Endothelial cell of umbilical vein (primary cell): ENCODE results near the gene SLC6A2. TPM values are rescaled to one million over a fixed set of nuclear protein-coding genes. Genes with fewer than 3 reads are reported as not detected.

Source experiments
- BruUV-seq: library from RNA; stranded (reverse); fragments of 400-500 nt; replicated peaks from 2 replicates; lab custom pipeline; 2021; lab: Mats Ljungman, UMichigan
- CTCF ChIA-PET: fragments of 300-600, 350-600 bp; sonication (Branson Sonifier 250); formaldehyde crosslinking; loops from one replicate; lab custom pipeline; 2021; ENCODE audit warnings: antibody characterized with exemption, inconsistent platforms; lab: Charles Lee
- POLR2A ChIA-PET: fragments of 300-600, 350-600 bp; sonication (Branson Sonifier 250); formaldehyde crosslinking; loops from one replicate; lab custom pipeline; 2021; ENCODE audit warnings: antibody characterized with exemption, inconsistent platforms; lab: Charles Lee
- DNase-seq: peaks from one replicate; pipeline ENCODE4 v3.0.0-alpha.2; 2011; ENCODE audit warnings: low read depth, low spot score
- FAIRE-seq: peaks from 2 replicates; lab custom pipeline; 2011; peaks lifted over from hg19 to GRCh38; lab: Jason Lieb, UNC
- H2AFZ ChIP-seq: 2 replicates; pipeline ENCODE4 v1.6.0; 2012; ENCODE audit warnings: low read depth, low read length, control low read depth, inconsistent platforms
- H3K27ac ChIP-seq: 2 replicates; pipeline ENCODE4 v1.5.1; 2011; ENCODE audit warnings: low read depth, mild to moderate bottlenecking, control low read depth, low read length, moderate library complexity; ENCODE audit not compliant: insufficient read depth
- H3K27me3 ChIP-seq, 2 experiments: 2 replicates each; pipeline versions ENCODE4 v1.6.0 to v1.6.1; 2011; ENCODE audit warnings: low read length in 2 of 2, mixed read lengths in 1 of 2; ENCODE audit not compliant: control insufficient read depth in 2 of 2, insufficient read depth in 2 of 2
- H3K36me3 ChIP-seq, 2 experiments: 2 replicates in 1 of 2; 3 replicates in 1 of 2; pipeline ENCODE4 v1.5.1; 2011; ENCODE audit warnings: low read length in 2 of 2, mild to moderate bottlenecking in 1 of 2, moderate library complexity in 1 of 2; ENCODE audit not compliant: control insufficient read depth in 2 of 2, insufficient read depth in 2 of 2; ENCODE audit errors: extremely low read depth in 1 of 2
- H3K4me1 ChIP-seq: 3 replicates; pipeline ENCODE4 v1.5.1; 2011; ENCODE audit warnings: mild to moderate bottlenecking, low read length; ENCODE audit not compliant: control insufficient read depth, insufficient read depth; ENCODE audit errors: extremely low read depth
- H3K4me2 ChIP-seq: 2 replicates; pipeline ENCODE4 v1.6.1; 2011; ENCODE audit warnings: low read length, control low read depth, mixed read lengths; ENCODE audit not compliant: insufficient read depth
- H3K4me3 ChIP-seq, 3 experiments: fragments of 200-600 bp in 1 of 3; sonication (generic), shearing (Covaris generic) in 1 of 3; replicated peaks in 1 of 3; 2 replicates each; pipeline ENCODE4 v1.5.1; 2011 to 2016; ENCODE audit warnings: control low read depth in 3 of 3, low read length in 3 of 3, mild to moderate bottlenecking in 2 of 3, inconsistent platforms in 1 of 3, low read depth in 1 of 3, moderate library complexity in 1 of 3; ENCODE audit not compliant: insufficient read depth in 1 of 3
- H3K79me2 ChIP-seq: 2 replicates; pipeline ENCODE4 v1.6.0; 2012; ENCODE audit warnings: low read length, inconsistent platforms; ENCODE audit not compliant: control insufficient read depth, insufficient read depth
- H3K9ac ChIP-seq: replicated peaks from 2 replicates; pipeline ENCODE3; 2011; ENCODE audit warnings: low read length, control low read depth; ENCODE audit not compliant: insufficient read depth; ENCODE audit errors: extremely low read depth
- H3K9me1 ChIP-seq: replicated peaks from 3 replicates; pipeline ENCODE4 v1.6.0; 2011; ENCODE audit warnings: mild to moderate bottlenecking, low read length; ENCODE audit not compliant: control insufficient read depth, insufficient read depth; ENCODE audit errors: extremely low read depth
- H3K9me3 ChIP-seq: replicated peaks from 2 replicates; pipeline ENCODE4 v1.5.1; 2012; ENCODE audit warnings: low read length, inconsistent platforms; ENCODE audit not compliant: control insufficient read depth, insufficient read depth
- H4K20me1 ChIP-seq: replicated peaks from 2 replicates; pipeline ENCODE3; 2011; ENCODE audit warnings: mild to moderate bottlenecking, low read length; ENCODE audit not compliant: control insufficient read depth, insufficient read depth; ENCODE audit errors: extremely low read depth
- CTCF ChIP-seq, 2 donors: IDR thresholded peaks; 1 replicate in 1 of 2; 2 replicates in 1 of 2; pipeline ENCODE4 v1.5.1; 2011; ENCODE audit warnings: low read length in 2 of 2, mild to moderate bottlenecking in 2 of 2, moderate library complexity in 2 of 2, control low read depth in 1 of 2, inconsistent platforms in 1 of 2, low read depth in 1 of 2; ENCODE audit not compliant: insufficient read depth in 1 of 2; ENCODE audit errors: extremely low read depth in 1 of 2
- EZH2 ChIP-seq: IDR thresholded peaks from 2 replicates; pipeline ENCODE4 v1.6.1; 2012; ENCODE audit warnings: borderline replicate concordance, low read depth, mild to moderate bottlenecking, moderate library complexity, low read length, inconsistent platforms; ENCODE audit not compliant: severe bottlenecking
- FOS ChIP-seq: IDR thresholded peaks from 2 replicates; pipeline ENCODE4 v1.6.1; 2011; ENCODE audit warnings: mild to moderate bottlenecking, low read length, moderate library complexity, borderline replicate concordance; ENCODE audit not compliant: insufficient read depth
- GATA2 ChIP-seq: IDR thresholded peaks from 2 replicates; pipeline ENCODE4 v1.7.0; 2011; ENCODE audit warnings: low read depth, mild to moderate bottlenecking, moderate library complexity, mixed read lengths, low read length; ENCODE audit not compliant: insufficient read length, insufficient read depth
- JUN ChIP-seq: IDR thresholded peaks from 2 replicates; pipeline ENCODE4 v1.6.1; 2011; ENCODE audit warnings: borderline replicate concordance, low read depth; ENCODE audit not compliant: insufficient read length, insufficient read depth
- MAX ChIP-seq: IDR thresholded peaks from 2 replicates; pipeline ENCODE4 v1.6.1; 2011; ENCODE audit not compliant: insufficient read depth, insufficient read length
- MYC ChIP-seq: IDR thresholded peaks from one replicate; pipeline ENCODE4 v1.6.1; 2011; ENCODE audit warnings: mild to moderate bottlenecking, low read depth, low read length
- POLR2A ChIP-seq: IDR thresholded peaks from 2 replicates; pipeline ENCODE4 v1.6.1; 2012; ENCODE audit warnings: low read depth, mild to moderate bottlenecking, control low read depth, low read length
- POLR2AphosphoS5 ChIP-seq: IDR thresholded peaks from 2 replicates; pipeline ENCODE4 v1.6.1; 2012; ENCODE audit warnings: low read depth, mild to moderate bottlenecking, control low read depth, low read length, moderate library complexity; ENCODE audit not compliant: insufficient read depth
- dilution Hi-C: fragments of 300-500 bp; cut with MboI; formaldehyde crosslinking; loops from one replicate; pipeline ENCODE4 v1.15.0; 2019; ENCODE audit warnings: low sequenced_read_pairs; ENCODE audit not compliant: extremely low pct_ligation_motif_present
- intact Hi-C: fragments of 100-400 bp; cut with micrococcal nuclease; formaldehyde crosslinking; loops from one replicate; pipeline ENCODE4 v1.10.0; 2022
- polyA plus RNA-seq, 4 experiments: library from polyadenylated mRNA; depleted of rRNA in 3 of 4; stranded (reverse) in 3 of 4; unstranded in 1 of 4; fragments of >200 nt; gene quantifications; 2 replicates each; pipeline versions ENCODE4 v1.2.1 to v1.2.3, GENCODE V29; 2011 to 2012; ENCODE audit warnings: missing spikeins in 1 of 4
- total RNA-seq: library from RNA; stranded (reverse); gene quantifications from 2 replicates; pipeline ENCODE4 v1.2.3, GENCODE V29; 2021

The SLC6A2 gene
- total and polyA plus RNA-seq, 2 donors (not counting 3 experiments of a cell fraction or from before 2014, with no cell fraction given), result not detected

GRCh38 chr16:55667753-55668152 is 12.0 kb downstream of the SLC6A2 start:
- Histone ChIP-seq H3K4me3 (no peak overlapping the region), H2AFZ (no peak overlapping the region), H3K4me2 (no peak overlapping the region), H3K27me3 (peaks cover 0 to 1% of the 10 kb centered on the region in 2 experiments), H3K27ac (no peak overlapping the region), H3K36me3 (no peaks in the 10 kb centered on the region), H3K4me1 (peaks cover 13% of the 10 kb centered on the region), H3K9me3 (no peaks in the 10 kb centered on the region), H4K20me1 (no peaks in the 10 kb centered on the region), H3K79me2 (no peaks in the 10 kb centered on the region), H3K9me1 (no peaks in the 10 kb centered on the region), H3K9ac (no peak overlapping the region)
- TF ChIP-seq POLR2A, result no peak
- no peak for TF ChIP-seq JUN
- no peak for TF ChIP-seq POLR2AphosphoS5
- TF ChIP-seq CTCF (IDR thresholded peaks at IDR 0.05; ENCODE audit: extremely low read depth in 1 of 2, insufficient read depth in 1 of 2, low read depth in 1 of 2, low read length in 2 of 2), result no peak
- TF ChIP-seq FOS, result no peak
- TF ChIP-seq GATA2, result no peak
- no peak for TF ChIP-seq MYC
- TF ChIP-seq MAX, result no peak
- no peak for TF ChIP-seq EZH2
- no peak for DNase-seq
- CTCF ChIA-PET, result interaction anchor here (1.0 to 1.5 kb wide), 3 partner anchors 9 to 20 kb away, joined by 3 to 4 read pairs (median 3); no protein-coding TSS in a partner anchor
- FAIRE-seq, result peak; percentile 18
- POLR2A ChIA-PET, result no interaction called here
- intact Hi-C loops, result no loop called here
- dilution Hi-C loops, result no loop called here
- BruUV-seq, result no TSS peak
